Cortex of kidney (tissue), 1 donor: ENCODE data around the gene FRMD6.

Experiments
- DNase-seq: peaks from one replicate; lab custom pipeline; 2025; lab: John Stamatoyannopoulos, UW

Gene FRMD6

GRCh38 chr14:51666826-51667225 is 15.1 kb downstream of the FRMD6 start:
- no peak for DNase-seq

- DNase-seq = no peak
Measured at GRCh38 chr14:51668870-51669269, 17.2 kb downstream of the FRMD6 start.

- DNase-seq = no peak
Measured at GRCh38 chr14:51674294-51675002, 22.7 kb downstream of the FRMD6 start.

- no peak for DNase-seq
Measured at GRCh38 chr14:51676549-51676948, 24.8 kb downstream of the FRMD6 start.

- DNase-seq = no peak
Measured at GRCh38 chr14:51677266-51677665, 25.6 kb downstream of the FRMD6 start.

- DNase-seq = no peak
Measured at GRCh38 chr14:51677738-51678137, 26.0 kb downstream of the FRMD6 start.

GRCh38 chr14:51680031-51680430 is 28.3 kb downstream of the FRMD6 start:
- DNase-seq = no peak

GRCh38 chr14:51681411-51681810 is 29.7 kb downstream of the FRMD6 start:
- DNase-seq = no peak

- DNase-seq = no peak
Measured at GRCh38 chr14:51682411-51682810, 30.7 kb downstream of the FRMD6 start.

- DNase-seq = no peak
Measured at GRCh38 chr14:51684760-51685159, 33.0 kb downstream of the FRMD6 start.

- DNase-seq = no peak
Measured at GRCh38 chr14:51691176-51691575, 39.5 kb downstream of the FRMD6 start.

- DNase-seq = no peak
Measured at GRCh38 chr14:51692646-51693045, 40.9 kb downstream of the FRMD6 start.

GRCh38 chr14:51697848-51698247 is 46.1 kb downstream of the FRMD6 start:
- DNase-seq = no peak

- no peak for DNase-seq
Measured at GRCh38 chr14:51701951-51702350, 50.2 kb downstream of the FRMD6 start.

GRCh38 chr14:51703787-51704186 is 52.1 kb downstream of the FRMD6 start:
- DNase-seq = no peak

GRCh38 chr14:51704545-51704944 is 52.8 kb downstream of the FRMD6 start:
- DNase-seq = no peak

GRCh38 chr14:51707327-51707726 is 55.6 kb downstream of the FRMD6 start:
- no peak for DNase-seq

- no peak for DNase-seq
Measured at GRCh38 chr14:51711505-51711904, 59.8 kb downstream of the FRMD6 start.

- DNase-seq = no peak
Measured at GRCh38 chr14:51715250-51715649, 63.5 kb downstream of the FRMD6 start.

- no peak for DNase-seq
Measured at GRCh38 chr14:51715742-51716141, 64.0 kb downstream of the FRMD6 start.

GRCh38 chr14:51716610-51717009 is 64.9 kb downstream of the FRMD6 start:
- DNase-seq = no peak

- no peak for DNase-seq
Measured at GRCh38 chr14:51717766-51718165, 66.1 kb downstream of the FRMD6 start.

- no peak for DNase-seq
Measured at GRCh38 chr14:51719955-51720354, 68.2 kb downstream of the FRMD6 start.

- DNase-seq = no peak
Measured at GRCh38 chr14:51723990-51724389, 72.3 kb downstream of the FRMD6 start.
